Hematopoietic multipotent progenitor cell treated with erythropoietin and hydrocortisone succinate and interleukin-3 and kit ligand, for 15 days (in vitro differentiated cells): ENCODE measurements around the gene MS4A6E.
"Not testable (repeated sequence)": the region's sequence is repeated elsewhere in the genome, so short reads cannot be mapped to it uniquely, and the experiment has no call there.

ENCODE experiments used
- DNase-seq: peaks from one replicate; pipeline ENCODE4 v3.0.0-alpha.2; 2015; ENCODE audit warnings: low spot score

MS4A6E gene, protein sequence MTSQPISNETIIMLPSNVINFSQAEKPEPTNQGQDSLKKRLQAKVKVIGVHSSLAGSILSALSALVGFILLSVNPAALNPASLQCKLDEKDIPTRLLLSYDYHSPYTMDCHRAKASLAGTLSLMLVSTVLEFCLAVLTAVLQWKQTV

DNA sequence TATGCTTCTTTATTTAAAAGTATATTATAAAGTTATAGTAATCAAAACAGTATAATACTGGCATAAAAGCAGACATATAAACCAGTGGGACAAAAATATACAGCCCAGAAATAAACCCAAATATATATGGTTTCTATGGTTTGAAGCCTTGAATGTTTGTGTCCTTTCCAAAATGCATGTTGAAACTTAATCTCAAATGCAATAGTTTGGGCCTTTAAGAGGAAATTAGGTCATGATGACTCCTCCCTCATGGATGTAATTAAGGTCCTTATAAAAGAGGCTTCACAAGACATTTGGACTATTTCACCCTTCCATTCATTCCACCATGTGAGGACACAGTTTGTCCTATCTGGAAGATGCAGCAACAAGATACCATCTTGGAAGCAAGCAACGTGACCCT lies at the start of gene MS4A6E:
MS4A6E (plus strand) TSS at position 301 of the 400 bp plus-strand sequence. CDS start 7,641 bp downstream, outside the sequence.
- DNase-seq: no peak

DNA sequence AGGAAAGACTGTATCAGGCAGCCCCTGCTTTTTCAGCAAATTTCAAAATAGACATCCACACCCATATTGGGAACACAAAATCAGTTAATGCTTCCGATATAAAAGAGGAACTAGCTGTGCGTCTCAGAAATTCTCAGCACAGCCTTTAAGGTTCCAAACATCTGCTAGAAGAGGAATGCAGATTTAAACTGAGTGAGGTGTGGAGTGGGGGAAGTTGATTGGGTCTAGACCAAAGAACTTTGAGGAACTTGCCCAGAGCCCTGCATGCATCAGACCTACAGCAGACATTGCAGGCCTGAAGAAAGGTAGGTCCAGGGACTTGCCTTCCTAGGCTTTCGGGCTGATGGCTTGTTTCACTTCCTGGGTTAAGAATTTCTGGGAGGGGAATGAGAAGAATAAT lies 46.6 kb upstream of the MS4A6E start, which contains the start of gene MS4A4A:
MS4A4A (plus strand) TSS at position 255 of the 400 bp plus-strand sequence; CDS start at position 265, 10 bp downstream.
- DNase-seq: no peak

DNA sequence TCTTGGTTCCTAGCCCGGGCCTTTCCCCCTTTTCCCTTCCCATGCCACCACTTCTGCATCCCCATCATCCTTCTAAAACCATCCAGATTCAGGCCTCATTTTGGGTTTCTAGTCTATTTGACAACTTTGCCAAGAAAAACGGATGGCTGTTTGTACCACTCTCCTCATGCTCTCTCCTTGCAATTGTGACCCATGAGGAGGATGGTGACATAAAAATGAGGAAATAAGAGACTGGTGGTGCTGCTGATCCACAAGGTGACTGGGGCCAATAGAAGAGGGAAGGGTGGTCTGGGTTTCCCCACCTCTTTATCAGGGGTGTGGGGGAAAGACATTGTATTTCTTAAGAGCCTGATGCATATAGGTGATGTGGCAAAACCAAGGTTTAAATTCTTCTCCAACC lies 45.6 kb upstream of the MS4A6E start:
- no peak for DNase-seq

DNA sequence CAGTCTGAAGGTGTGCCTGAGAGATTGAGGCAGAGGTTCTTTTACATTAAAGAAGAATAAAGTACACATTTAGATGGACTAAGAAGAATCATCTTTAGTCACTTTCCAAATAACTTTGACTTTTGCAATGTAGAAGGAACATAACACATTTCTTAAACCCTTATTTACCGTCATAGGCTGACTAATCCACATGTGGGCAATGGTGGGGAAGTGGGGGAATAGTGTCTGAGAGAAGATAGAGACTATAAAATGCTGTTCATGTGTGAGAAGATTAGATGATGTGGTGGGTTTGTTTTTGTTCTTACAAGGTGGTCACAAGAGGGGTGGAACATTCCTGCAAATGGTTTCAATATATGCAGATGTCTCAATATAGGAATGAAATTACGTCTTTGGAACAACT lies 44.8 kb upstream of the MS4A6E start:
- no peak for DNase-seq

DNA sequence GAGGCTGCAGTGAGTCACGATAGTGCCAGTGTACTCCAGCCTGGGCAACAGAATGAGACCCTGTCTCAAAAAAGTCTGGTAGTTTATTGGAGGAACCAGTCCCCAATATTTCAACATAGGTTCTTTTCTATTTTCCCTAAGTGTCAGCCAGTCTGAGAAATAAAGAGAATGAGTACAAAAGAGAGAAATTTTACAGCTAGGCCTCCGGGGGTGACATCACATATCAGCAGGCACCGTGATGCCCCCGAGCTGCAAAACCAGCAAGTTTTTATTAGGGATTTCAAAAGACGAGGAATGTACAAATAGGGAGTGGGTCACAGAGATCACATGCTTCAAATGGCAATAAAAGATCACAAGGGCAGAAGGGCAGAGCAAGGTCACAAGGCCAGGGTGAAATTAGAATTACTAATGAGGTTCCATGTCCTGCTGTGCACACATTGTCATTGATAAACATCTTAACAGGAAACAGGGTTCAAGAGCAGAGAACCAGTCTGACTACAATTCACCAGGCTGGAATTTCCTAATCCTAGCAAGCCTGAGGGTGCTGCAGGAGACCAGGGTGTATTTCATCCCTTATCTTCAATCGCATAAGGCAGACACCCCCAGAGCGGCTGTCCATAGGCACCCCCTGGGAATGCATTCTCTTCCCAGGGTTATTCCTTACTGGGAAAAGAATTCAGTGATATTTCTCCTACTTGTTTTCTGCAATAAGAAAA lies 41.5 kb upstream of the MS4A6E start:
- DNase-seq: not testable (repeated sequence)

DNA sequence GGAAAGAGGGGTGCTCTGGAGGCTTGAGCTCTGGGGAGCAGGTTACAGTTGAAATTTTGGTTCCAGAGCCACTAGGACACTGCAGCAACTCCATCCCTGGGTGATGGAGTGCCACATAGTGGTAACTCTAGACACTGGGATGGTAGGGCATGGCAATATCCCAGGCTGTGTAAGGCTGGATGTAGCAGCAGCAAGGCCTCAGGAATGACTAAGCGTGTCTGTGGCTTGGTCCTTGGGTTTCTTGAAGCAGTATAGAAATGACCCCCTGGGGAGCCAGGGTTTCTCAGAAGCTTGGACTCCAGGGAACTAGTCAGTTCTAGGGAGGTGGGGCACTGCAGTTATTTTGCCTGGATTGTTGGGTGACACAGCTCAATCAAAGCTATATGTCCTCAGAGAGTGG lies 38.5 kb upstream of the MS4A6E start:
- DNase-seq: no peak

DNA sequence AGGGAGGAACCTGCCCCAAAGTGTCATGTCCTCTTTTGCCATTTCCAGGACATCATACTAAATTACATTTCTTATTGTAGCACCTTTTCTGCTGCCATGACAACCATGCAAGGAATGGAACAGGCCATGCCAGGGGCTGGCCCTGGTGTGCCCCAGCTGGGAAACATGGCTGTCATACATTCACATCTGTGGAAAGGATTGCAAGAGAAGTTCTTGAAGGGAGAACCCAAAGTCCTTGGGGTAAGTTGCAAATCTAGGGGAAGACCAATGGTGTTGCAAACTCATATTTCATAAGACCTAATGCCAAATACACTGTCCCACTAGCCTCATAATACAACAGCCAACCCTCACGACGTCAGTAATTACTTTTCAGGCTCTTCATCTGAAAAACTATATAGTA lies 34.9 kb upstream of the MS4A6E start:
- DNase-seq: no peak

DNA sequence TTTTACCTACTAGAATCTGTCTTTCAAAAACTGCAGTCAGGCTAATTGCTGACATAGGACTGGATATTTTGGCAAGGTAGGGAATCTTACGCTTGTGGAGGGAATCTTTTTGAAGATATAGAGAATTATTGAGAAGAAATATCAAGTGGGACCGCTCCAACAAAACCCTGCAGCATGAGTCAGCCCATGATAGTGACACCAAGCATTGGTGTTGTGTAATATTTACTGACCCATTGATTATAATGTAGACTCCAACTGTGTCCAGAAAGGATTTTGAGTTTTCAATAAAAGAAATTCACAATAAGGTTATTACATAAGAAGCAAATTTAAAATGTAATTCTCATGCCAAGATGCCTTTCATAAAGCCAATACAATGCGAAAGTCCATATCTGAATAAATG lies 25.9 kb upstream of the MS4A6E start:
- no peak for DNase-seq

DNA sequence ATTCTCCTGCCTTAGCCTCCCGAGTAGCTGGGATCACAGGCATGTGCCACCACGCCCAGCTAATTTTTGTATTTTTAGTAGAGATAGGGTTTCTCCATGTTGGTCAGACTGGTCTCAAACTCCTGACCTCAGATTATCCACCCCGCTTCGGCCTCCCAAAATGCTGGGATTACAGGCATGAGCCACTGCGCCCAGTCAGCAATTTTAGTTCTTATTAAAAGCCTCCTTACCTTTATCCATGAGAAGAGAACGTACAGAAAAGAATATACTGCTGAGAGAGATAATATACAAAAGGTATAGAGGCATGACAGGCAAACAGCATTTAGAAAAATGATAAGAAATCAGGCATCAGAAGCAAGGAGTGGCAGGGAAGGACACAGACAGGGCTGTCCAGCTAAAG lies 25.2 kb upstream of the MS4A6E start:
- DNase-seq: not testable (repeated sequence)

DNA sequence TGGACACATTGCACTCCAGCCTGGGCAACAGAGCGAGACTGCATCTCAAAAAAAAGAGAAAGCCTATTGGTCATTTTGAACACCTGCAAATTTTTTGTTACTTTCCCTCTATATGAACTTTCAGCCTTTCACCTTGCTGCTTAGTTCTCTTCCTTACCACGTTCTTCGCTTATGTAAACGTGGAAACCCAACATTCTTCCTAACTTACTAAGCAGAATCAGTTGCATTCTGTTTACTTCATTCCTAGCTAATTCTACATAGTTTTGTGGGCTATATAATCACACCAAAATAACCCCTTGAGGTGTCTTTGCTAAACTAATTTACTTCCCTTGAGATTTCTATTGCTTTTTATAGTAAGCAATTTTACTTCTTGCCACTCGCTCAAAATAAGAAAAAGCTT lies 23.4 kb upstream of the MS4A6E start:
- DNase-seq: no peak

DNA sequence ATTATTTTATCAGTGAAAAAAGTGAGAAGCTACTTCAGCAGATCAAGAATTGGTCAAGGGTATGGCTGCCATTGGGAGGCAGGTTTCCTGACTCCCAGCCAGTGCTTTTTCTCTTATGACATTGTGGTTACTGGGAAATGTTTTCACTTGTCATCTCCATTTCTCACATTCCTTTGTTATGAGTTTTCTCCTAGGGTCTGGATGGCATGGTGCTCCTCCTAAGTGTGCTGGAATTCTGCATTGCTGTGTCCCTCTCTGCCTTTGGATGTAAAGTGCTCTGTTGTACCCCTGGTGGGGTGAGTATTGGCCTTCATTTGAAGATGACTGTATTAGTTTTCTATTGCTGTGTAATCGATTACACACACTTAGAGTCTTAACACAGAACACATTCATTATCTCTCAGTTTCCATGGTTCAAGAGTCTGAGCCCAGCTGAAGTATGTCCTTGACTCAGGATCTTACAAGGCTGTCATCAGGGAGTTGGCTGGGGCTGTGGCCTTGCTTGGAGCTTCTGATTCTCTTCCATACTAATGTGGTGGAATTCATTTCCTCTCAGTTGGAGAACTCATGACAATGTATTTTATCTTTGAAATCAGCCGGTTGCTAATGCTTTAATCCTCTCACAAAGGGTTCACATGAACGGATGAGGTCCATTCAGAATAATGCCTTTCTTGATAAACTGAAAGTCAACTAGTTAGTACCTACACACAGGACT lies 21.0 kb upstream of the MS4A6E start:
- no peak for DNase-seq

DNA sequence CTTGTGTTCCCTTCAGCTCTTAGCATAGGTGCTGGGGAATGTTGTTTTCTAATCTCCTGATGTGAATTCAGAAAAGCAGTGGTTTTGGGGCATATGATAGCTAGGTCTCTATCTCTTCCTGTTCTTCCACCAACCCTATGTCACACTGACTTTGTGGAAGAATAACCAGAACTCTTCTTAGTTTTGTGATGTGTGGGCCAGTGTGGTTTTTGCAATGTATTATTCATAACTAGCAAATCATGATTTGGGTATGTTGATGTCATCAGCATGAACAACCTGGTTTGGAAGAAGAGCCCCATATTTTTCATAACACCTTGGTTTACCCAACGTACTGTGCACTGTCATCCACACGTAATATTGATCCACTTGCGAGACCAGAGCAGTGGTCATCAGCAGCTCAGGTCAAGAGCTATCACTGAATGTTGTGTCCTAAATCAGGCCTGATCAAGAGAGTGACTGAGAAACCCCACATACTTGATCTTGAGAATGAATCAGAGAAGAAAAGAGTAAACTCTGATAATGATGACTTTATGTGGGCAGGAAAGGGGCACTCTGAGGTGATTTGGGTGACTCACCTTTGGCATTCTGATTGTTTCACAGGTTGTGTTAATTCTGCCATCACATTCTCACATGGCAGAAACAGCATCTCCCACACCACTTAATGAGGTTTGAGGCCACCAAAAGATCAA lies 19.4 kb upstream of the MS4A6E start:
- DNase-seq: no peak

DNA sequence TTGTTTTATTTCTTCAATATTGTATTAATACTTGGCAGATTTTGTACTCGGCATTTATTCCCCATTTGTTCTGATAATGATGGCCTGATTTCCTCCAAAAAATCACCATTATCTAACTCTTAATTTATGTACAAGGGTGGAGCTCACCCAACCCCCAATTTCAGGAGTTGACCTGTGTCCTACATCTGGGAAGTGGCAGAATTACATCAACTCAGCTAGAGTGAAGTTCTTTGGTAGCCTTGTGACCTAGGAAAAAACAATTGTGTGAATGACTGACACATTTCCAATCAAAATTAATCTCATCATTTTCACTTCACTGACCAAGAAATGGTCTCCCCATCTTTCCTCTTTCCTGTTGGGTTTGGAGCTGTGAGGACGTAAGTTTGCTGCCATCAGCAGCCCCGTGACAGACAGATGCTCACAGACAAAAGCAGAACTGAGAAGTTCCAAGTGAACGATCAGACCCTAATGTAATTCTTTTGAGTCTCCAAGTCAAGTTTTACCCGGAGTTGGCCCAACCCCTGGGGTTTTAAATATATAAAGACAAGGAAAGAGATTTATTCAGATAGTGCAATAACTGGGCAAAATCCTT lies 16.6 kb upstream of the MS4A6E start:
- DNase-seq: no peak

DNA sequence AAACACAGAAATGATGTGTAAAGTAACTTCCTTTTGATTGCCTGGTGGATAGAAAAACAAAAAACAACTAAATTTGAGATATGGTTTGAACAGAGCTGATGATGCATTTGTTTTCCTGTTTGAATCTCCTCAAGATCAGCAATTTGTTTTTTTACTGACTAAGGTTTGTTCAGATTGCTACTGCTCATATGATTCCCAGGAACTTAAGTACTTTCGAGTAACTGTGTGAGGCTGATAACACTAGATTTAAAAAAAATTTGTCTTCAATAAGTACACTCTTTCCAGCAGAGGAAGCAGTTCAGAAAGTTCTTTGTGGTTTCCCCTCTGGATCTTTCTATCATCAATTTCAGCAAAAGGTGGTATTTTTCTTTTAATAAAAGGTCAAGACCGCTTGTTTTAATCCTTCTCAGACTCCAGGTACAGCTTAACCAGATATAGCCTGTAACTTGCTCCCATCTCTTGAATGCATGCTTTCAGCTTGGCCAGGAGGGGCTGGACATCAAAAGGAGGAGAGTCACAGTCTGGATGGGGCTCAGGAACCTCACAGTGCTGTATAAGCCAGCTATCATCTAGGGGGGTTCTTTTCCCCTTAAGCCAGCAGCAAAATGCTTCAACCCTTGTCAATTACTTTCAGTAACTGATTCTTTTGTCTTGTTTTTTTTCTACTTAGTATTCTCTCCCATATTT lies 12.3 kb upstream of the MS4A6E start:
- DNase-seq: no peak

DNA sequence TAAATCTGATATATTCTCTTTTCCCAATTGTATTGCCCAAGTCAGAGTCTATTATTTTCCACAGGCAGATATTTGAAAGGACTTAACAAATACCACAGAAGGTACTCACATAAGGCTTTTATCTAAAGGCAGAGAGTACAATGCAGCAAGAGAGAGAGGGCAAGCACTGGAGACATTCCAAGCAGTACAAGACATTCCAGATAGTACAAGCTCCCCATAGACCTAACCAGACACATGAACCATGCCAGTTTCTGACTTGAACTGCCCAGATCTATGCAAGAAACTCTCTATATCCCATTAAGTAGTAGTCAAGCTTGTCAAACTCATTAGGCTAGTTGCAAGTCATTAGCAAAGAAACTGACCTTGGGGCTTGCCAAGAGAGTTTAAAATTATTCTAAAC lies 11.2 kb upstream of the MS4A6E start:
- no peak for DNase-seq

DNA sequence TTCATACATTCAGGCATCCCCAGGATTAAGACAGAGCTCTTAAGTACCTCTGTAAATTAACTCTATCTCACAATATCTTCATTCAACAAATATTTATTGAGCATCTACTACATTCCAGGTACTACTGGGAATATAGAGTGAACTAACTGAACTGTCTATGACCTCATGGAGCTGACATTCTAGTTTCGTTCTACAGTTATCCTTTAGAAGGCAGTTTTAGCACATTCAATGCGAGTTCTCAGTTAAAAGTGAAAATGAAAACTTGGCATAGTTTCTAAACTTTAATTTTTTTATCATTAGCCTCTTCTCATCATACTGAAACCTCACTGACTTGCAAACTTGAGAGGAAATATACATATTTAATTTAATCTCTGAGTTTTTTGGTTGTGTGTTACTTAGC lies 10.7 kb upstream of the MS4A6E start:
- DNase-seq: no peak

DNA sequence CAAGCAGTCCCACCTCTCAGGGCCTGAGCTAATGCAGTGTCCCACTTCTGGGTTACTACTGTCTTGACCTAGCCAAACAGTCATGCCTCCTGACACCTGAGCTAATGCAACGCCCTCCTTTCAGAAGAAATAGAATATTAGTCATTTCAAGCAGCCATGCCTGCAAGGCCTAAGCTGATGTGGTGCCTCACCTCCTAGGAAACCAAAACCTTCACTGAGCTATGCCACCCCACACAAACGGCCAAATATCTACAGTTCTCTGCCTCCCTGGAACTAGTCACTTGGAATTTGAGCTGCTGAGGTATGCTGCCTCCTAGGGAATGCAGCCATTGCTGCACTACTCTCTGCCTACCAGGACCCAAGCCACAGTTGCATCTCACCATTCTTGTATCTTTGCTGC lies 8.3 kb upstream of the MS4A6E start:
- DNase-seq: no peak

DNA sequence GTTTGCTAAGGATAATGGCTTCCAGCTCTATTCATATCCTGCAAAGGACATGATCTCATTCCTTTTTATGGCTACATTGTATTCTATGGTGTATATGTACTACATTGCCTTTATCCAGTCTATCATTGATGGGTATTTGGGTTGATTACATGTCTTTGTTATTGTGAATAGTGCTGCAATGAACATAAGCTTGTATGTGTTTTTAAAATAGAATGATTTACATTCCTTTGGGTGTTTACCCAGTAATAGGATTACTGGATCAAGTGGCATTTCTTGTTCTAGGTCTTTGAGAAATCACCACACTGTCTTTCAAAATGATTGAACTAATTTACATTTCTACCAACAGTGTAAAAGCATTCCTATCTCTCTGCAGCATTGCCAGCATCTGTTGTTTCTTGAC lies 6.0 kb upstream of the MS4A6E start:
- no peak for DNase-seq

DNA sequence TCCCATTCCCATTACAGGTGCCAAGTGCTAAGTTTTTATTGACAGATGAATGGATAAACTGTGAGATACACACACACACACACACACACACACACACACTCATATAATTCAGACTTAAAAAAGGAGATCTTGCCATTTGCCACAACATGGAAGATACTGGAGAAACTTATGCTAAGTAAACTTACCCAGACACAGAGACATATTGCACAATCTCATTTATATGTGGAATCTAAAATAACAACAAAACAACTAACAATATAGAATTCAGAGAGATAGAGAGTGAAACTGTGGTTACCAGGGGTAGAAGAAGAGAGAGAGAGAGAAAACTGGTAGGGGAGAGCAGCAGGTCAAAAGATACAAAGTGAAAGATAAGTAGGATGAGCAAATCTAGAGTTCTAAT lies 1.4 kb downstream of the MS4A6E start:
- DNase-seq: no peak

DNA sequence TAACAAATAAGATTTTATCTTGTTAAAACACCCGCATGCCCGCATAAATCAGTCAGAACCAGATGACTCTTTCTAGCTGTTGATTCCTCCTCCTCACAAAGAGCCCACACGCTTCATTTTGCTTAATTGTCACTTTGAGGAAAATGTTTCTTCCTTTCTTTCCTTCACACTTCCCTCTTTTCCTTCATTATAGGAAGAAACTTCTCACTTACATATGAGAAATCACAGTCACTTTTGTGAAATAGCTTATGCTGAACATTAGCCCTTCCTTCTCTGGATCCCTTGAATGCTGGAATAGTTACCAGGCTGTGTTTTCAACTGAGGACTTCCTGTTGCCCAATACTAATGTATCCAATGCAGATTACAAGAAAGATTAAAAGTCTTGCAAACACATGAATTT lies 5.8 kb downstream of the MS4A6E start:
- DNase-seq: no peak

DNA sequence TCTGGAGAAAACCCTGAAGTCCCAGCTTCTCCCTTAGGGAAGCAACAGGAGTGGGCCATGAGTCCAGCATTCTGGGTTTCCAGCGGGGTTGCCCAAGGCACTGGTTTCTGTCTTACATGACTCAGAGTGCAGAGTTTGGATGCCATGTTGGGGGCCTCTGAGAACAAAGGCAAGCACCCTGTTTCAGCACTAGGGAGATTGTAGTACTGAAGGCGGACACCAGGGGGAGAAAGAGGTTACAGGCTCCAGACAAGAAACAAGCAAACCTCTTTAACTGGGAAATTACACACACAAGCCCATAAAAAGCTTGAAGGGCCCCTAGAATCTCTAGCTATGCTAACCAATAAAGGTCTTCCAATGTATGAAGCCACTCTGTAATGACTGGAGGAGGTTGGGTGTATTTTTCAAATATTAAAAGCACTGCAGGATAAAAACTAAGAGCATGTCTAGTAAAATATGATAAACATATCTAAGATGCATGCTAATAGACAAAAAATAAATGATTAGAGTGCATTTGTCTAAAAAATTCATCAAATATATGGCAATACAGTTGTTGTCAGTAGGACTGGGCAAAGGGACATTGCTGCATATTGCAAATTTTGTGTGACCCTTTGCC lies 7.1 kb downstream of the MS4A6E start:
- DNase-seq: peak; percentile 40
